Upper lobe of left lung (tissue), 4 donors: ENCODE measurements around the gene TCEAL7.

Source experiments
- EP300 ChIP-seq, 4 donors: sonication (generic); formaldehyde crosslinking; IDR thresholded peaks; one replicate each; pipeline ENCODE4 v1.5.1; 2017; ENCODE audit warnings: antibody characterized with exemption in 4 of 4, control low read depth in 2 of 4
- POLR2A ChIP-seq, 4 donors: fragments of 450-650 bp; IDR thresholded peaks; one replicate each; pipeline ENCODE4 v1.5.1; 2016 to 2017; ENCODE audit warnings: antibody characterized with exemption in 4 of 4, mild to moderate bottlenecking in 2 of 4
- POLR2AphosphoS5 ChIP-seq, 2 donors: sonication (generic); formaldehyde crosslinking; IDR thresholded peaks; one replicate each; pipeline ENCODE4 v1.5.1; 2017; ENCODE audit warnings: antibody characterized with exemption in 2 of 2
- TF ChIP-seq, protein P1 (sequence below), 6 experiments: fragments of 450-650 bp in 4 of 6; fragments of 200-600 bp in 2 of 6; sonication (generic) in 2 of 6; IDR thresholded peaks; one replicate each; pipeline ENCODE4 v1.5.1; 2016 to 2019; ENCODE audit warnings: antibody characterized with exemption in 6 of 6

DNA sequence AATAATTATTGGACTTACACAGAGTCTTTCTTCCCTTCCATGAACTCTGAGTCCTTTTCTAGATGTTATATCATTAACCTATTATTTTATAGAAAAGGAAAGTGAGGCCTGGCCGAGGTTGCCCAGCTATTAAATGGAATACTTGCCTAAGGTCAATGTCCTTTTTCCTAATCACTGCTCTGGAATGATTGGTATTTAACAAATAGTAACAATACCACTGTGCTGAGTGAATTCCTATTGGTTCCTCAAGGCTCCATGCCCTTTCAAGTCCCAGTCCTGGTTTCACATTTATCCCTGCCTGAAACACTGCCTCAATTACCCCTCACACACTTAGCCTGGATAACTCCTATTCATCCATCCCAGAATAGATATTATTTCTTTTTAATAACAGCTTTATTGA, 32.4 kb downstream of the TCEAL7 start:
- TF ChIP-seq, protein P1, sequence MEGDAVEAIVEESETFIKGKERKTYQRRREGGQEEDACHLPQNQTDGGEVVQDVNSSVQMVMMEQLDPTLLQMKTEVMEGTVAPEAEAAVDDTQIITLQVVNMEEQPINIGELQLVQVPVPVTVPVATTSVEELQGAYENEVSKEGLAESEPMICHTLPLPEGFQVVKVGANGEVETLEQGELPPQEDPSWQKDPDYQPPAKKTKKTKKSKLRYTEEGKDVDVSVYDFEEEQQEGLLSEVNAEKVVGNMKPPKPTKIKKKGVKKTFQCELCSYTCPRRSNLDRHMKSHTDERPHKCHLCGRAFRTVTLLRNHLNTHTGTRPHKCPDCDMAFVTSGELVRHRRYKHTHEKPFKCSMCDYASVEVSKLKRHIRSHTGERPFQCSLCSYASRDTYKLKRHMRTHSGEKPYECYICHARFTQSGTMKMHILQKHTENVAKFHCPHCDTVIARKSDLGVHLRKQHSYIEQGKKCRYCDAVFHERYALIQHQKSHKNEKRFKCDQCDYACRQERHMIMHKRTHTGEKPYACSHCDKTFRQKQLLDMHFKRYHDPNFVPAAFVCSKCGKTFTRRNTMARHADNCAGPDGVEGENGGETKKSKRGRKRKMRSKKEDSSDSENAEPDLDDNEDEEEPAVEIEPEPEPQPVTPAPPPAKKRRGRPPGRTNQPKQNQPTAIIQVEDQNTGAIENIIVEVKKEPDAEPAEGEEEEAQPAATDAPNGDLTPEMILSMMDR (IDR thresholded peaks at IDR 0.05): no peak
- TF ChIP-seq POLR2A (IDR thresholded peaks at IDR 0.05) (no peak), EP300 (IDR thresholded peaks at IDR 0.05) (no peak), POLR2AphosphoS5 (IDR thresholded peaks at IDR 0.05) (no peak)
